Uterus (tissue), 2 donors: Measurements from ENCODE around the gene ZNF827.

Source experiments
- CTCF ChIP-seq, 4 experiments: fragments of 200-600 bp in 2 of 4; fragments of 450-650 bp in 2 of 4; sonication (generic) in 2 of 4; IDR thresholded peaks; one replicate each; pipeline ENCODE4 v1.5.1; 2016 to 2019; ENCODE audit warnings: antibody characterized with exemption in 4 of 4, mild to moderate bottlenecking in 2 of 4, moderate library complexity in 1 of 4
- POLR2A ChIP-seq, 2 donors: fragments of 450-650 bp; IDR thresholded peaks; one replicate each; pipeline ENCODE4 v1.6.1; 2016; ENCODE audit warnings: antibody characterized with exemption in 2 of 2, mild to moderate bottlenecking in 1 of 2, moderate library complexity in 1 of 2

- TF ChIP-seq POLR2A (IDR thresholded peaks at IDR 0.05) (no peak), CTCF (IDR thresholded peaks at IDR 0.05) (no peak)
Observed at GRCh38 chr4:145843639-145844038, 95.0 kb downstream of the ZNF827 start.
